Ishikawa (cell line): ENCODE data around the gene RETREG1.

Experiments
- CEBPB ChIP-seq: IDR thresholded peaks from 2 replicates; pipeline ENCODE4 v1.6.1; 2012
- CREB1 ChIP-seq: IDR thresholded peaks from 2 replicates; pipeline ENCODE4 v1.6.1; 2012; ENCODE audit warnings: low read depth
- EP300 ChIP-seq: IDR thresholded peaks from 2 replicates; pipeline ENCODE4 v1.6.1; 2012; ENCODE audit warnings: borderline replicate concordance
- RAD21 ChIP-seq: IDR thresholded peaks from 2 replicates; pipeline ENCODE4 v1.6.1; 2012; ENCODE audit warnings: low read depth
- TAF1 ChIP-seq: IDR thresholded peaks from 2 replicates; pipeline ENCODE4 v1.6.1; 2012; ENCODE audit warnings: low read depth, mild to moderate bottlenecking
- TEAD4 ChIP-seq: IDR thresholded peaks from 2 replicates; pipeline ENCODE4 v1.6.1; 2012
- YY1 ChIP-seq: IDR thresholded peaks from 2 replicates; pipeline ENCODE4 v1.6.1; 2012; ENCODE audit warnings: low read depth
- ZBTB7A ChIP-seq: IDR thresholded peaks from 2 replicates; pipeline ENCODE4 v1.6.1; 2012; ENCODE audit warnings: low read depth
- TF ChIP-seq, protein P1 (sequence below): IDR thresholded peaks from 2 replicates; pipeline ENCODE4 v1.6.1; 2012; ENCODE audit warnings: low read depth, mild to moderate bottlenecking

DNA sequence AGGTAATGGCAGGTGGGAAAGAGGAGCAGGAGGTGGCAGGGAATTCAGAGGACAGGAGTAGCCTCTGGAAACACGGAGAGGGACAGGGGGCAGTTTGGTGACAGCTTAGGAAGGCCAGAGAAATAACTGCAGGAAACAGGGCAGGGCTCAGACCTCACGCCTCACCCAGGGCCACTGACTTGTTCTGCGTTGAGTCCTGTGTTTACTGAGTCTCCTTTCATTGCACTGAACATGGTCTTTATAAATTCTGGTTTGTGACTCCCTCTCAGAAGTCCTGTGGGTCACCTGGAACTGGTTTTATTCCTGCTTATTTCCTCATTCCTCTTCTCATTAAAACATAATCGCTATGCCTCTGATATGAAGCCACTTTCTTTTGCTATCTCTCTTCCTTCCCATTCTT is 96.0 kb downstream of the RETREG1 start:
- TF ChIP-seq YY1 (no peak), CEBPB (no peak), RAD21 (no peak), CREB1 (no peak), TAF1 (no peak), TEAD4 (no peak), ZBTB7A (no peak), EP300 (no peak)
- TF ChIP-seq, protein P1, sequence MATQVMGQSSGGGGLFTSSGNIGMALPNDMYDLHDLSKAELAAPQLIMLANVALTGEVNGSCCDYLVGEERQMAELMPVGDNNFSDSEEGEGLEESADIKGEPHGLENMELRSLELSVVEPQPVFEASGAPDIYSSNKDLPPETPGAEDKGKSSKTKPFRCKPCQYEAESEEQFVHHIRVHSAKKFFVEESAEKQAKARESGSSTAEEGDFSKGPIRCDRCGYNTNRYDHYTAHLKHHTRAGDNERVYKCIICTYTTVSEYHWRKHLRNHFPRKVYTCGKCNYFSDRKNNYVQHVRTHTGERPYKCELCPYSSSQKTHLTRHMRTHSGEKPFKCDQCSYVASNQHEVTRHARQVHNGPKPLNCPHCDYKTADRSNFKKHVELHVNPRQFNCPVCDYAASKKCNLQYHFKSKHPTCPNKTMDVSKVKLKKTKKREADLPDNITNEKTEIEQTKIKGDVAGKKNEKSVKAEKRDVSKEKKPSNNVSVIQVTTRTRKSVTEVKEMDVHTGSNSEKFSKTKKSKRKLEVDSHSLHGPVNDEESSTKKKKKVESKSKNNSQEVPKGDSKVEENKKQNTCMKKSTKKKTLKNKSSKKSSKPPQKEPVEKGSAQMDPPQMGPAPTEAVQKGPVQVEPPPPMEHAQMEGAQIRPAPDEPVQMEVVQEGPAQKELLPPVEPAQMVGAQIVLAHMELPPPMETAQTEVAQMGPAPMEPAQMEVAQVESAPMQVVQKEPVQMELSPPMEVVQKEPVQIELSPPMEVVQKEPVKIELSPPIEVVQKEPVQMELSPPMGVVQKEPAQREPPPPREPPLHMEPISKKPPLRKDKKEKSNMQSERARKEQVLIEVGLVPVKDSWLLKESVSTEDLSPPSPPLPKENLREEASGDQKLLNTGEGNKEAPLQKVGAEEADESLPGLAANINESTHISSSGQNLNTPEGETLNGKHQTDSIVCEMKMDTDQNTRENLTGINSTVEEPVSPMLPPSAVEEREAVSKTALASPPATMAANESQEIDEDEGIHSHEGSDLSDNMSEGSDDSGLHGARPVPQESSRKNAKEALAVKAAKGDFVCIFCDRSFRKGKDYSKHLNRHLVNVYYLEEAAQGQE: no peak
